ENCODE data around the gene ITPA. TPM values are rescaled to one million over a fixed set of nuclear protein-coding genes. Genes with fewer than 3 reads are reported as not detected.

The ITPA gene
- total and polyA plus RNA-seq, 11 donors = 15.3 to 48.3 (median 22.2) TPM

Other genes starting within 250 kb of the ITPA start
- gene GNRH2, start 165.9 kb upstream of the ITPA start, total RNA-seq = under 1 TPM in 1 of 9 donors, not detected in 8; 0.48 TPM
- gene GNRH2, start 165.9 kb upstream of the ITPA start, polyA plus RNA-seq = not detected
- 10 to 100 TPM; 36.5 to 83.4 (median 50.9) TPM for gene MRPS26, start 163.4 kb upstream of the ITPA start, total RNA-seq
- 100 to 1,000 TPM in 1 of 2 donors, 10 to 100 TPM in 1; 98.8 to 111 TPM for gene MRPS26, start 163.4 kb upstream of the ITPA start, polyA plus RNA-seq
- gene OXT, start 137.9 kb upstream of the ITPA start, total RNA-seq = under 1 TPM in 1 of 9 donors, not detected in 8; 0.67 TPM
- gene OXT, start 137.9 kb upstream of the ITPA start, polyA plus RNA-seq = not detected
- gene AVP, start 124.8 kb upstream of the ITPA start, total RNA-seq = not detected
- gene AVP, start 124.8 kb upstream of the ITPA start, polyA plus RNA-seq = not detected
- gene FASTKD5, start 49.6 kb upstream of the ITPA start, total RNA-seq = 10 to 100 TPM; 19.7 to 36.0 (median 28.6) TPM
- 10 to 100 TPM; 12.8 to 37.2 TPM for gene FASTKD5, start 49.6 kb upstream of the ITPA start, polyA plus RNA-seq
- gene UBOX5, start 49.6 kb upstream of the ITPA start, total RNA-seq = 1 to 10 TPM; 2.6 to 5.6 (median 3.7) TPM
- 1 to 10 TPM; 2.5 to 2.8 TPM for gene UBOX5, start 49.6 kb upstream of the ITPA start, polyA plus RNA-seq
- 10 to 100 TPM in 6 of 9 donors, 1 to 10 TPM in 3; 6.8 to 28.4 (median 13.1) TPM for gene LZTS3, start 35.9 kb upstream of the ITPA start, total RNA-seq
- gene LZTS3, start 35.9 kb upstream of the ITPA start, polyA plus RNA-seq = 10 to 100 TPM in 1 of 2 donors, 1 to 10 TPM in 1; 9.0 to 13.6 TPM
- 10 to 100 TPM; 26.0 to 55.5 (median 35.5) TPM for gene DDRGK1, start 4.8 kb upstream of the ITPA start, total RNA-seq
- gene DDRGK1, start 4.8 kb upstream of the ITPA start, polyA plus RNA-seq = 10 to 100 TPM; 25.1 to 78.3 TPM
- 1 to 10 TPM in 1 of 9 donors, under 1 TPM in 7, not detected in 1; 0.11 to 1.0 (median 0.22) TPM for gene SLC4A11, start 29.7 kb downstream of the ITPA start, total RNA-seq
- under 1 TPM; 0.08 to 0.23 TPM for gene SLC4A11, start 29.7 kb downstream of the ITPA start, polyA plus RNA-seq
- gene DNAAF9, start 198.2 kb downstream of the ITPA start, total RNA-seq = 10 to 100 TPM; 16.8 to 33.9 (median 26.8) TPM
- 10 to 100 TPM in 1 of 2 donors, 1 to 10 TPM in 1; 9.6 to 16.8 TPM for gene DNAAF9, start 198.2 kb downstream of the ITPA start, polyA plus RNA-seq

Data from heart left ventricle (tissue), 11 donors.